DMS 273 (cell line): ENCODE data around the gene SPAG17.
A peak's percentile ranks its signal among the peaks of the same experiment; 100 is the strongest.

Experiments
- DNase-seq: peaks from one replicate; lab custom pipeline; 2025; ENCODE audit not compliant: unreplicated experiment; lab: John Stamatoyannopoulos, UW

Gene SPAG17

GRCh38 chr1:118122234-118123004 is 62.6 kb downstream of the SPAG17 start:
- no peak for DNase-seq

DNA sequence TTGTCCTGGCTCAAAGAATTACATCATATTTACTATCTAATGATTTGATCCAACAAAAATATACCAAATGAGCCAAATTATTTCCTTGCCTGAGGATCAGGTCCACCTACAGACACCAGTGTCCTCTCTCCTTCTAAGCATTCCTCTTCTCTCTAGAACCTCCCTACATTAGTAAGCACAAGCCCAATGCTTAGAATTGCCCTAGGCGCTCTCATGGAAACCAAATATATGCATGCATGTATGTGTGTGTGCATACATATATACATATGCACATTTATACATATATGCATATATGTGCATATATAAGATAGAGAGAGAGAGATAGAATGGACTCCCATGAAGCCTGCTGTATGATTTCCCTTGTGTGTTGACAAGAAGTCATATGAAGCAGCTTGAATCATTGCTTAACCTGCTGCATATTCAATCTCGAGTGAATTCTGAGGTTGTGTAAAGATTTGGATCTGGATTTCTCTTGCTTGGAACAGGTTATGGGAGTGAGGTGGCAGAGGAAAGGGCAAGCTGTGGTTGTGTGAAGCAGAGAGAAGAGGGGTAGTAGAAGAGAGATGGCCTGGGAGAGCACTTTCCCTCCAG is 66.1 kb downstream of the SPAG17 start:
- DNase-seq: no peak

GRCh38 chr1:118118469-118118868 is 66.6 kb downstream of the SPAG17 start:
- DNase-seq: no peak

GRCh38 chr1:118117521-118117920 is 67.5 kb downstream of the SPAG17 start:
- no peak for DNase-seq

- no peak for DNase-seq
These were observed 68.1 kb downstream of the SPAG17 start for GRCh38 chr1:118116909-118117308.

DNA sequence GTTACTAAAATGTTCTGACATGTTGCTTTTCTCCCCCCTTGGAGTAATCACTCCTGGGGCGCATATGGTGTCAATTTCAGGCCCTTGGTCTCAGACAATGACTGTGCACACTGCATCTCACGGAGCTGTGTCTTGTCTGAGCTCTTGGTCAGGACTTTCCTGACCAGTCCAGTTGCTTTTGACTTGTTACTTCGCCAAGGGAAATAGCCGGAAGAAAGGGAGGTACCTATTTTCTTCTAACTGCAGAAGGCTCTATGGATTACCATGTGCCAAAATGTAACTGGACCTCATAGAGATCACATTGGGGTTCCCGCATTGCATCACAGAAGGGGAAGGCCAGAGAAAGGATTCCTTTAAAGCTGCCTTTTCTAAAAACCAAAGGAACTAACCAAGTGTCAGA is 68.6 kb downstream of the SPAG17 start:
- DNase-seq: no peak

DNA sequence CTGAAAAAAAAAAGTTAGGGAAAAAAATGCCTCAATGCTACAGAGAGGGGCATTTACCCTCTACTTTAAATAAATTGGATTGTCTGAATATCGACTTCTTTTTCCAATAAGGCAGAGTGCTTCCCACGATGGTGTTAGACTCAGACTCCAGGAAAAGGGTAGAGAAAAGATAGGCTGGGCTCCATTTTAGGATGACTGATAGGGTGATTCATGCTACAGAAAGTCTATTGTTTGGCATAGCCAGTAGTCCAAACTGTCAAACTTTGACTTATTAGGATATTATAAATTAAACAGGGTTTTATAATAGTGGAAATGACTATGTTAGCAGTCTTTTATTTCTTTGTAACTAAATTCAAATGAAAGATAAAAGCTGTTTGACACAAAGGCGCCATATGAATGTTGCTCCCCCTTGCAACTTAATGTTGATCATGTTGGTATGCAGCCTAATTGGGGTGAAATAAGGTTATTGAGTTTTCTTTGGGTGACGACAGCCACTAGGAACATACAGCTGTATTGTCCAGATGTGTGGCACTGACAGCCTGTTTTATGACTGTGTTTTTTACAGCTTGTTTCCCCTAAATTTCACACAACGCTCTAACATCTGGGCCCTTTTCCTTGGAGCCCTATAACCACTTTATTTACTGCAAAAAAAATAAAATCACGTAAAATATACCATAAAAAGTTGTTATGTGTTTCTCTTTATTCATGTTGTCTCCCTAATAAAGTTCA is 69.3 kb downstream of the SPAG17 start:
- no peak for DNase-seq

DNA sequence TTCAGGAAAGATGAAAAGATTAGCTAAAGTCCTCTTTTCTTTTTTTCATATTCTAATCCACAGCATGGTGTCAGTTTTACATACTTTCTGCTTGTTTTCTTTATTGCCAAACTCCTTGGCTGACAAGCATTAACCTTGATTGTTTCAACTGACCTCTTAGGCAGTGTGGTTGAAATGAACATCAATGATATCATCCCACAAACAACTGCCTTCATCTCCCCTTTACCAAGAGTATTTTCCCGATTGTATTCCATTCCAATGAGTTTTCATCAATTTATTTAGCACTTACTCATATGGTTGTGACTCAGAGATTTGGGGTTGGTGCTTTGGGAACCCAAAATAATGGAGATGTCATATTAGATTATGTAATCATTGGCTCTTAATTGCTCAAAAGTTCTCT is 71.8 kb downstream of the SPAG17 start:
- DNase-seq: no peak

DNA sequence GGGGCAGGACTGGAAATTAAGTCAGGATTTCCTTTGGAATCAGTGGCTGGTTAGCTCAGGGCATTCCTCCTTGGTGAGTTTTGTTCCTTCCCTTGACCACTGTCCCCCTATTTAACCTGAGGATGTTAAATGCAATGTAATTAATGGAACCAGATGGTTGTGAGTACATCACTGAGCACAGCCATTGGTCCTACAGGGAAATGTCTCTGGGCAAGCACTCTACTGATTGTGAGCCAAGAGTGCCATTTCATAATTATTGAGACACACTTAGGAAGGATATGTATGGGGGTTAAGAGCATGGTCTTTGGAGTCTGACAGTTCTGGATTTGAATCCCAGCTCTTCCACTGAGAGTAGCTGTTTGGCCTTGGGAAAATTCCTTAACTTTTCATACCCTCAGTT is 74.4 kb downstream of the SPAG17 start:
- peak; percentile 27 for DNase-seq

- DNase-seq: no peak
These were observed 80.1 kb downstream of the SPAG17 start for GRCh38 chr1:118104951-118105350.

DNA sequence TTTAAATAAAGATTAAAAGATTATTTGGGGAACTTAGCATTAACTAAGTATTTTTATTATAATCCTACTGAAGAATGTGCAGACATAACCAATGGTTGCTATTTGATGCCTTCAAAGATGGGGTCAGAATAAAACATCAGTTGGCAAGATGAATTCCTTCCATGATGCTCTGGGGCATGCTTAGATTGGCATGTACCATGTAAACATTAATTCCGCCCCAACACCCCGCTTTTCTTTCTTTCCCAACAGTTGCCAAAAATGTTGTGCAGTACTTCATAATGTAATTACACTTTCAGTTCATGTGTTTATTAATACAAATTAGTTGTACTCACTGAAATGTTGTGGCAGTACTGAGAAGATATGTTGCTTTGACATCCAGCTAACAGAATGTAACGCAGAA is 82.6 kb downstream of the SPAG17 start:
- no peak for DNase-seq

GRCh38 chr1:118101999-118102398 is 83.0 kb downstream of the SPAG17 start:
- no peak for DNase-seq

DNA sequence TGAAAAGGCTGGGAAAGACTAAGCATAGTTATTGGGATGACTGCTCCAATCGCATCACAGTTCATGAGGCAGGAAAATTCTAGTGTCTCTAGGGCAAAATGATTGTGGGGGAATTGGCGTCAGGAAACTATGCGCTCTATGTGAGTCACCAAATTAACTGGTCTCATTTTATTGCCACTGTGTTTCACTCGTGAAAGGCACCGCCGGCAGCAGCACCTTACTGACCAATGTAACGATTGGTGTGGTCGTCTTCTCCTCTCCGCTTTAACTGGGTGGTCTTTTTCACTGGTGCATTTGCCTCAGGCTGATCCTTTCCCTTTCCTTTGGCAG is 83.5 kb downstream of the SPAG17 start:
- DNase-seq: no peak

- no peak for DNase-seq
These were observed 84.1 kb downstream of the SPAG17 start for GRCh38 chr1:118100686-118101514.

GRCh38 chr1:118099686-118100085 is 85.3 kb downstream of the SPAG17 start:
- DNase-seq: peak; percentile 62

- DNase-seq: no peak
These were observed 87.2 kb downstream of the SPAG17 start for GRCh38 chr1:118097622-118098348.

DNA sequence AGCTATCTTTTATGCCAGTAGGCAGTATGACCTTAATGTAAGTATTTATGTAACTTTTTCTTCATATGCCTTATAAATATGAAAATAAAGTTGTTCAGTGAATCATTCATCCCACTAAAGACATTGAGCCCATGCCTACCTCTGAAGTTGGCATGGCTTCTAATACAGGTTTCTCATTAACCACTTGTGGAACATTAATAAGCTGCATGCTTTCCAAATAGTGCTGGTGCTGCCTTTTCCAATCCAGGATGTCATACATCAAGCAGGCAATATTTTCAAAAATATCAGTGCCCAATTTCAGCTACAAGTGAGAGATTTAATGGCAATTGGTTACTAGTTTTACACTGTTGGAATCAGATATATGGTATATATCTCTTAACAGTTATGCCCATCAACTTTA is 92.0 kb downstream of the SPAG17 start:
- DNase-seq: no peak

DNA sequence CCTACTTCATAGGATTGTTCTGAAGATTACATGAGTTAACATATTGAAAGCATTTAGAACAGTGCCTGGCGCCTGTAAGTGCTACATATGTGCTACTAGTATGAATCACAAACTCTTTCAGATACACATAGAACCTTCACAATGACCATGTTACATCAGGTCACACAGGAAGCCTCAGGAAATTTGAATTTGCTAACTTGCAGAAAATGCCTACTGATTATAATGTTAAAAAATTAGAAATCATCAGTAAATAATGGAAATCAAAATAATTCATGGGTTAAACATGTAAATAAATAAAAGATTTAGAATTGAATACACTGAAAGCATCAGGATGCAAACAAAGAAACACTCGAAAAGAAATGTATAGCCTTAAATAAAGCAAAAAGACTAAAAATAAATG is 94.9 kb downstream of the SPAG17 start:
- DNase-seq: no peak

DNA sequence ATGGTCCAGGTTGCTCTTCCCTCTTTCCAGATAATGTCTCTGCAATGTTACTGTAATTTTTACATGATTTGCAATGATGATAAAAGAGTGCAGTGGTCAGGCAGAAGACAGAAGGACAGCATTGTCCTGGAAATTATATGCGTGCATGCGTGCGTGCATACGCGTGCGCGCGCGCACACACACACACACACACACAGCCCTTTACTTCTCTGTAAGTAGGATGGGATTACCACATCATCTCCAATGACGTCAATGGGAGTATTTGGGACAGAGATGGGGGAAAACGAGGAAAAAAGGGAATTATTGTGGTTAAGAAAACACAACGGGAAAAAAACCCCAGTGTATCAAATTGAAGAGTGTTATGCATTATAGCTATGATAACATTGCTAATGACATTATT is 99.7 kb downstream of the SPAG17 start:
- DNase-seq: no peak

- no peak for DNase-seq
These were observed 100.6 kb downstream of the SPAG17 start for GRCh38 chr1:118084400-118084799.

DNA sequence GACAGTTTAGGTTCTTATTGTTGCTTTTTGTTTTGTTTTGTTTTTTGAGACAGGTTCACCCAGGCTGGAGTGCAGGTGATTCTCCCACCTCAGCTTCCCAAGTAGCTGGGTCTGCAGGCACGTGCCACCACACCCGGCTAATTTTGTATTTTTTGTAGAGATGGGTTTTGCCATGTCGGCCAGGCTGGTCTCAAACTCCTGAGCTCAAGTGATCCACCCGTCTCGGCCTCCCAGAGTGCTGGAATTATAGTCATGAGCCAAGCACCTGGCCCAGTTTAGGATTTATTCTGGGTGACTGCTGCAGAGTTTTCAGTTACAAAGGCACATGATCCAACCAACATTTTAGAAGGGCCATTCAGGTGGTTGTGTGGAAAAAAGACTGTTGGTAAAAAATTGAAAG is 102.0 kb downstream of the SPAG17 start:
- no peak for DNase-seq
